Measurements from ENCODE around the gene RAP1GAP2.

RAP1GAP2 gene

DNA sequence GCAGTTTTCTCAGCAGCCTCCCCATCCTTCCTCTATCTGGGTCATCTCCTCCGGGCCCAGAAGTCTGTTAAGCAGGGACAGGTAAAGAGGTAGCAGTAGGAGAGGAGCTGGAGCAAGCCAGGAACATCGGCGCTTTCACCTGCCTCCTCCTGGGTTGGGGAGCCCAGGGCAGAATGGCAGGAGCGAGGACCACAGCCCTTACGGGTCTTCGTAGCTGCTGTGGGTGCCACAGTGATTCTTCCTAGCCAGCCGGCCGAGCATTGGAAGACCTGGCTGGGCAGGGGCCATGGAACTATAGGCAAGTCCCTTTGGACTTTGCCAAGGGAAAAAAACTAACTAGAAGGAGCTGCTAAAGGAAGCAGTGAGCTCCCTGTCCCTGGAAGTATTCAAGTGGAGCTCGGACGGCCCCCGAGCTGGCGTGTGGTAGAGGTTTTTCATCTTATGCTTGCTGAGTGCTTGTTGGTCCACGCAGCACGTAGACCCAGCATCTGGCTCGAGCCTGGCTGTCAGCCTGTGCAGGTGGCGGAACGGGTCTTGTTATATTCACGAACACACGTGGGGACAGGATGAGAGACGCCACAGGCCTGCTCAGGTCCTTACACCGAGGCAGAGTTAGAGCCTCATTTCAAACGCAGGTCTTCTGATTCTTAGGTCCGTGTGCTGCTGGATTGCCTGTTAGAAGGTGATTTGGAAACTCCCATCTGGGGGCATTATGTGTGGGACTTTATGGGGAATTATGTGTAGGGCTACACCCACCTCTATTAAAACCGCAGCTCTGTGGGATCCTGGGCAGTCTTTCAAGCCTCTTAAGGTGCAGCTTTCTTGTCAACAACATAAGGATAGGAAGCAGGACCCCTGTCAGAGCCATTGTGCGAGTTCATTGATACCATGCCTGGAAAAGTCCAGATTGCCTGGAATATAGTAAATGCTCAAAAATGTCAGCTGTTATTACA lies 212.4 kb downstream of the RAP1GAP2 start:
- no peaks in the 10 kb centered on the region for H3K9me2 ChIP-seq (ENCODE audit: low read depth, low read length)
- no peak overlapping the region for H3K4me3 ChIP-seq (ENCODE audit: low read depth, low read length, poor library complexity, severe bottlenecking)
- no peaks in the 10 kb centered on the region; the same call in 1 of the 2 replicates for H3K27me3 ChIP-seq (ENCODE audit: insufficient read depth, low read length)
- no peak for TF ChIP-seq EZH2 (IDR thresholded peaks at IDR 0.05; ENCODE audit: borderline replicate concordance, low read length)
- TF ChIP-seq, protein P1, sequence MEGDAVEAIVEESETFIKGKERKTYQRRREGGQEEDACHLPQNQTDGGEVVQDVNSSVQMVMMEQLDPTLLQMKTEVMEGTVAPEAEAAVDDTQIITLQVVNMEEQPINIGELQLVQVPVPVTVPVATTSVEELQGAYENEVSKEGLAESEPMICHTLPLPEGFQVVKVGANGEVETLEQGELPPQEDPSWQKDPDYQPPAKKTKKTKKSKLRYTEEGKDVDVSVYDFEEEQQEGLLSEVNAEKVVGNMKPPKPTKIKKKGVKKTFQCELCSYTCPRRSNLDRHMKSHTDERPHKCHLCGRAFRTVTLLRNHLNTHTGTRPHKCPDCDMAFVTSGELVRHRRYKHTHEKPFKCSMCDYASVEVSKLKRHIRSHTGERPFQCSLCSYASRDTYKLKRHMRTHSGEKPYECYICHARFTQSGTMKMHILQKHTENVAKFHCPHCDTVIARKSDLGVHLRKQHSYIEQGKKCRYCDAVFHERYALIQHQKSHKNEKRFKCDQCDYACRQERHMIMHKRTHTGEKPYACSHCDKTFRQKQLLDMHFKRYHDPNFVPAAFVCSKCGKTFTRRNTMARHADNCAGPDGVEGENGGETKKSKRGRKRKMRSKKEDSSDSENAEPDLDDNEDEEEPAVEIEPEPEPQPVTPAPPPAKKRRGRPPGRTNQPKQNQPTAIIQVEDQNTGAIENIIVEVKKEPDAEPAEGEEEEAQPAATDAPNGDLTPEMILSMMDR (IDR thresholded peaks at IDR 0.05; ENCODE audit: low read length), result no peak
- H3K4me2 ChIP-seq (ENCODE audit: low read length), result no peak overlapping the region
- H3K9ac ChIP-seq (ENCODE audit: low read length), result no peak overlapping the region
- no peaks in the 10 kb centered on the region for H3K79me2 ChIP-seq (ENCODE audit: insufficient read depth, low read length)
- no peaks in the 10 kb centered on the region for H3K9me3 ChIP-seq (ENCODE audit: low read length)
- no peak overlapping the region for H3K27ac ChIP-seq (ENCODE audit: low read depth, low read length, poor library complexity, severe bottlenecking)
- peaks cover 14% of the 10 kb centered on the region for H3K4me1 ChIP-seq (ENCODE audit: insufficient read depth, low read length, severe bottlenecking)
- H2AFZ ChIP-seq (ENCODE audit: low read length), result no peak overlapping the region
- no peaks in the 10 kb centered on the region for H3F3A ChIP-seq (ENCODE audit: insufficient read depth, low read length)
- H4K20me1 ChIP-seq (ENCODE audit: insufficient read depth, low read length), result no peaks in the 10 kb centered on the region
- no peaks in the 10 kb centered on the region for H3K36me3 ChIP-seq (ENCODE audit: insufficient read depth, low read length)

DNA sequence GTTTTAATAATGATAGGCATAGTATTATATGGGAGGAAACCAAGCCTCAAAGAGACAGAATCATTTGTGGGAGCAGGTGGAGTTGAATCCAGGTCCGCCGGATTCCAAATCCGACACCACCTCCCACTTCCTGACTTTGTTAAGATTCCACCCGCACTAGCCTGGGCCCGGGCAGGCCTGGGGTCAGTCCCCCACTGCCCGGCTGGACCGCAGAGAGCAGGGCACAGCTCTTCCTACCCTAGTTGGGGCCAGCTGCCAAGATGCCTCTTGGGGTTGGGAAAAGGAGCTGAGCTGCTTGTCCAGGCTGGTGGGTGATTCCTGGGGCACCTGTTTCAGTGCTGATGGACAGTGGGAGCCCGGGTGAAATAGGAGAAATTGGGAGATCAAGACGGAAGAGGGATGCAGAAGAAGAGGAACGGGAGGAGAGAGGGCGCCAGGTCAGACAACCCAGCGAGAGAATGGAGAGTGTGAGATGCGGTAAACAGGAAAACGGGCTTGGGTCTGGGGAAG lies 213.2 kb downstream of the RAP1GAP2 start:
- TF ChIP-seq, protein P1 (IDR thresholded peaks at IDR 0.05; ENCODE audit: low read length), result no peak
- no peak for TF ChIP-seq EZH2 (IDR thresholded peaks at IDR 0.05; ENCODE audit: borderline replicate concordance, low read length)
- Histone ChIP-seq H2AFZ (ENCODE audit: low read length) (no peak overlapping the region), H3K27me3 (ENCODE audit: insufficient read depth, low read length) (no peaks in the 10 kb centered on the region; the same call in 1 of the 2 replicates), H3K27ac (ENCODE audit: low read depth, low read length, poor library complexity, severe bottlenecking) (no peak overlapping the region), H3K36me3 (ENCODE audit: insufficient read depth, low read length) (no peaks in the 10 kb centered on the region), H3K9me3 (ENCODE audit: low read length) (no peaks in the 10 kb centered on the region), H3F3A (ENCODE audit: insufficient read depth, low read length) (no peaks in the 10 kb centered on the region), H3K4me3 (ENCODE audit: low read depth, low read length, poor library complexity, severe bottlenecking) (no peak overlapping the region), H3K9ac (ENCODE audit: low read length) (no peak overlapping the region), H4K20me1 (ENCODE audit: insufficient read depth, low read length) (no peaks in the 10 kb centered on the region), H3K4me1 (ENCODE audit: insufficient read depth, low read length, severe bottlenecking) (peaks cover 6% of the 10 kb centered on the region), H3K9me2 (ENCODE audit: low read depth, low read length) (no peaks in the 10 kb centered on the region), H3K4me2 (ENCODE audit: low read length) (no peak overlapping the region), H3K79me2 (ENCODE audit: insufficient read depth, low read length) (no peaks in the 10 kb centered on the region)

DNA sequence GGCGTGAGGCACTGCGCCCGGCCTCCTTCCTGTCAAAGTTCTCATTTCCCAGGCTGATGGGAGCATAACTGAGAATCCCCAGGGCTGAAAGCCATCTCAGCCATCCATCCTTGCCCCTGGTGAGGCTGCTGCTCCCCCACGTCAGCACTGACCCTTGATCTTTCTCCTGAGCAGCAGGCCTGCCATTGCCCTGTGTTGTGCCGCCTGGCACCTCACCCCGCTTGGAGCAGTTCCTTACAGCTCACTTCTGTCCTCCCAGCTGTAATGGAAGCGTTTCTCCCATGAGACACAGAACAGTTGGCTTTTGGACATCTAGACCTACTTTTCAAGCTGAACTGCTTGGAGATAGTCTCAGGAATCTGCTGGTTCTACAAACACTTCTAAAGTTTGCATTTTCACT lies 215.7 kb downstream of the RAP1GAP2 start:
- H3K36me3 ChIP-seq (ENCODE audit: insufficient read depth, low read length), result no peaks in the 10 kb centered on the region
- H3F3A ChIP-seq (ENCODE audit: insufficient read depth, low read length), result no peaks in the 10 kb centered on the region
- no peaks in the 10 kb centered on the region for H3K79me2 ChIP-seq (ENCODE audit: insufficient read depth, low read length)
- H3K9me3 ChIP-seq (ENCODE audit: low read length), result no peaks in the 10 kb centered on the region
- no peak overlapping the region for H3K4me3 ChIP-seq (ENCODE audit: low read depth, low read length, poor library complexity, severe bottlenecking)
- H3K27me3 ChIP-seq (ENCODE audit: insufficient read depth, low read length), result no peaks in the 10 kb centered on the region; the same call in 1 of the 2 replicates
- H3K27ac ChIP-seq (ENCODE audit: low read depth, low read length, poor library complexity, severe bottlenecking), result no peak overlapping the region
- no peak overlapping the region for H2AFZ ChIP-seq (ENCODE audit: low read length)
- H3K9ac ChIP-seq (ENCODE audit: low read length), result no peak overlapping the region
- H3K4me2 ChIP-seq (ENCODE audit: low read length), result no peak overlapping the region
- no peaks in the 10 kb centered on the region for H4K20me1 ChIP-seq (ENCODE audit: insufficient read depth, low read length)
- no peaks in the 10 kb centered on the region for H3K9me2 ChIP-seq (ENCODE audit: low read depth, low read length)
- TF ChIP-seq, protein P1 (IDR thresholded peaks at IDR 0.05; ENCODE audit: low read length), result no peak
- no peak for TF ChIP-seq EZH2 (IDR thresholded peaks at IDR 0.05; ENCODE audit: borderline replicate concordance, low read length)
- no peaks in the 10 kb centered on the region for H3K4me1 ChIP-seq (ENCODE audit: insufficient read depth, low read length, severe bottlenecking)

Data from OCI-LY1 (cell line).